HG03139 (cell line): ENCODE data around the gene TMEM187.

Experiments
- ATAC-seq: cut with Tn5 transposase; IDR thresholded peaks from one replicate; pipeline ENCODE4 v1.9.1; 2021; ENCODE audit not compliant: unreplicated experiment

The TMEM187 gene

DNA sequence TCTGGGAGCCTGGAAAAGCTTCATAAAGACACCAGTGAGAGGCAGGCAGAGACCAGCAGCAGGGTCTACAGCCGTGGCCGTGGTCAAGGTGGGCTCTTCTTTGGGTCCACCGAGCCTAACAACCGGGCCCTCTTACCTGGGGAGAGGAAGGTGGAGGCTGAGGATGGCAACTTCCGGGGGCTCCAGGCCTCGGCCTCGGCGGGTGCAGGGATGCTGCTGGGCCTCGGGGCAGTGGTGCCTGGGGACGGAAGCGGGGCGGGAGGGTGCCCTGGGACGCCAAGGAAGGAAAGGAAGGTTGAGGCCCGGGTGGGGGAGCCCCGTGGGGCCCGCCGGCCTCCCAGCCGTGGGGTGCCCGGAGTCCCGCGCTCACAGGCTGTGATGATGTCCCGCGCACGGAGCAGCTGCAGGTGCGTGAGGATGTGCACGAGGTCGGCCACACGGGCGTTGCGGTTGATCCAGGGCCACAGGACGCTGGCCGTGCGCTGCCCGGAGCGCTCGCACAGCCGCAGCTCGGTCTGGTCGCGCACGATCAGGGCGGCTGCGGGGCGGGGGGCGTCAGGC is 46.6 kb downstream of the TMEM187 start:
- ATAC-seq: peak; percentile 14

DNA sequence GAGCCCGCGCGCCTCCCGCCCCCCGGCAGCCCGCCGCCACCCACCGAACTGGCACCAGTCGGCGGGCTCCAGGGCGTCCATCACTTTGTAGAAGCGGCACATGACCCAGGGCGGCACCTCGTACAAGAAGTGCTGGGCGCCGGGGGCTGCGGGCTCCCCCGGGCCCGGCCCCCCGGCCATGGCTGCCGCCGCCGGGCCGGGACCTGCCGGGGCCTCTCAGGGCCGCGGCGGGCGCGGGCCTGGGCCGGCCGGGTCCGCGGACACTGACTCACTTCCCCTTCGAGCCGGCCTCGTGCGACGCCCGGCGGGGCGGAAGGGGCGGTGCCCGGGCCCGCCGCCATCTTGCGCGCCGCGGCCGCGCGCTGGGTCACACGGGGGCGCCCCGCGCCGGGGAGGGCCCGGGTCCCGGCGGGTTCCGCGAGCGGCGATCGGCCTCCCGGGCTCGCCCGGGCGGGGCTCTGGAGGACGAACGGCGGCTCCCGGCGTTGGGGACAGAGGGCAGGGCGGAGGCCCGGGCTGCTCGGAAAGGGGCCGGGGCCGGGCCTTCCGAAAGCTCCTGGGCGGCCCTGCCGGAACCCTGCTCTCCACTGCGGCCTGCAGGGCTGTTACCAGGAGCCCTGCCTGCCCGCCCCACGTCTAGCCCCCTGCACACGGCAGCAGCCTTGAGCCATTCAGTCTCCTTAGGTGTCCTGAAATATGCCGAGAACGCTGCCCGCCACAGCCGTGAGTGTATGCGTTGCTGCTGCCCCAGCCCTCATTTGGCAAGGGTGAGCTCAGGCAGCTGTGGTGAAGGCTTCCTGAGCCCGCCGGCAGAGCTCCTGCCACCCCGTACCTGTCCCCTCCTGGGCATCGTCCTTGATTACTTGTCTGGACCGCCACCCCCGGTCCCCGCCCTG is 47.3 kb downstream of the TMEM187 start, which contains the start of gene IRAK1:
Gene IRAK1 (minus strand): TSS at position 270 of the 896 bp plus-strand sequence. CDS start 90 bp downstream, at position 180.
- peak; percentile 58 for ATAC-seq

- no peak for ATAC-seq
These were observed 48.1 kb downstream of the TMEM187 start for GRCh38 chrX:154020536-154021115.

- no peak for ATAC-seq
These were observed 48.6 kb downstream of the TMEM187 start for GRCh38 chrX:154021131-154021611.

GRCh38 chrX:154022108-154022507 is 49.6 kb downstream of the TMEM187 start:
- no peak for ATAC-seq

- ATAC-seq: no peak
These were observed 50.9 kb downstream of the TMEM187 start for GRCh38 chrX:154023276-154024000.

DNA sequence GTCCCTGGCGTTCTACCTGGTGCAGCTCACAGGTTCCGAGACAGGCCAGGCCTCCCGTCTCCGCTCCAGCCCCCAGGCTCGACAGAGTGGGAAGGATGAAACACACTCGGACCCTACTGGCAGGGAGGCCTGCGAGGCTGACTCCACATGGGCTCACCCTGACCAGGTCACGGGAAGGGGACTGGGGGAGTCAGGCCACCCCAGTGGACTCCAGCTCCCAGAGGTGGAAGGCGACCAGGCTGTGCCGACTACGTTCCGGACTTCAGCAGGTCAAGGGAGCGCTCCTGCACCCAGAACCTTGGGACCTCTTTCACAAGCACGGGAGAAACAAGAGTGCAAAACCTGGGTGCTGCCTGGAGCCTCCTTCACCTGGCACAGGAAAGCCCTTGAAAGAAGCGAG is 51.7 kb downstream of the TMEM187 start:
- no peak for ATAC-seq

GRCh38 chrX:154025230-154025629 is 52.7 kb downstream of the TMEM187 start:
- no peak for ATAC-seq

- no peak for ATAC-seq
These were observed 53.8 kb downstream of the TMEM187 start for GRCh38 chrX:154026136-154027021.

- no peak for ATAC-seq
These were observed 54.5 kb downstream of the TMEM187 start for GRCh38 chrX:154027022-154027402.

- ATAC-seq: no peak
These were observed 55.4 kb downstream of the TMEM187 start for GRCh38 chrX:154027986-154028385.

- ATAC-seq: no peak
These were observed 56.1 kb downstream of the TMEM187 start for GRCh38 chrX:154028502-154029184.

DNA sequence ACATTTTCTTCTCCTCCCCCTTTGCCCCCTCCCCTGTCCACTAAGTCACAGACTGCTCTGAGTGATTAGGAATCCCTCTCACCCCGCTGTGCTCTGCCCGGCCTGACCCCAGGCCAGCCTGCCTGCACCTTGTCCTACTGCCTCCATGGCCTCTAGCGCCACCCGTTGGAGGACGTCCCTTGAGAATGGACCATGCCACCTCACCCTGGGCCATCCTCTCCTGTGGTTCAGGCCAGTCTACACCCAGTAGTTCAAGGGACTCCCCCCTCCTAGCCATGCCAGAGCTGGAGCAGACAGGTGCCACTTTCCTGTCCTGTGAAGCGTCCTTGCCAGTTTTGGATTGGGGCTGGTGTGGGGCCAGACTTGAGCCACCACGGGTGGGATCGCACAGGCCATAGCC is 56.9 kb downstream of the TMEM187 start:
- ATAC-seq: no peak

DNA sequence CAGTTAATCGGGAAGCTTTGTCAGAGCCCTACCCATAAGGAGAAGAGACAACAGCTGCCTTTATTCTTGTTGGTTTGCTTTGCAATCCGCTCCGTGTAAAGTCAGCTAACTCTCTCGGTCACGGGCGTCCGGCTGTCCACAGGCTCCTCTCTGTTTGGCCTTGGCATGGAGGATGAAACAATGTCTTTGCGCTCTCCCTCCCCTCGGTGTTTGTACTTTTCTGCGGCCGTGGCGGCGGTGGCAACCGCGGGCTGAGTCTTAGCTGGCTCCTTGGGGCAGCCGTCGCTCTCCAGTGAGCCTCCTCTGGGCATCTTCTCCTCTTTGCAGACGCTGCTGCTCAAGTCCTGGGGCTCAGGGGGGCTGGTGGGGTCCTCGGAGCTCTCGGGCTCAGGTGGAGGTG is 57.7 kb downstream of the TMEM187 start:
- no peak for ATAC-seq

- no peak for ATAC-seq
These were observed 58.3 kb downstream of the TMEM187 start for GRCh38 chrX:154030715-154031305.

- ATAC-seq: no peak
These were observed 59.6 kb downstream of the TMEM187 start for GRCh38 chrX:154032160-154032559.

DNA sequence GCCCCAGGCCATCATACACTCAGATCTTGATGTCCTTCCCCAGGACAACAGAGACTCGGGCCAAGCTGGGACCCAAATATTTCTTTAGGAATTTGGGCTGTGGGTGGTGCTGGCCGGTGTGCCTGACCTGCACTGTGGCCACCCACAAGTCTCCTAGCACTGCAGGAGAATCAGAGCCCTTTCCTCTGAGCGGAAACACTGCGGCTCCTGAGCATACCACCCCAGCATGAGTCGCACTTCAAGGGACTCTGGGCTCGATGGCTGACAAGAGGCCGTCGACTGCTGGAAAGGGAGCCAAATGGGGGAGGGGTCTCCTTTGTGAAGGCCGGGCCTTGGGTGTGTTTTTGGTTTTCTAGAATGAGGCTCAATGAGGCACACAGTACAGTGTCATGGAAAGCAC is 60.1 kb downstream of the TMEM187 start:
- no peak for ATAC-seq
